ENCODE data around the gene ALK. TPM values are rescaled to one million over a fixed set of nuclear protein-coding genes. Genes with fewer than 3 reads are reported as not detected.

The ALK gene
- total and polyA plus RNA-seq, 12 donors = 0.09 to 1.8 (median 0.53) TPM; not detected in 1

DNA sequence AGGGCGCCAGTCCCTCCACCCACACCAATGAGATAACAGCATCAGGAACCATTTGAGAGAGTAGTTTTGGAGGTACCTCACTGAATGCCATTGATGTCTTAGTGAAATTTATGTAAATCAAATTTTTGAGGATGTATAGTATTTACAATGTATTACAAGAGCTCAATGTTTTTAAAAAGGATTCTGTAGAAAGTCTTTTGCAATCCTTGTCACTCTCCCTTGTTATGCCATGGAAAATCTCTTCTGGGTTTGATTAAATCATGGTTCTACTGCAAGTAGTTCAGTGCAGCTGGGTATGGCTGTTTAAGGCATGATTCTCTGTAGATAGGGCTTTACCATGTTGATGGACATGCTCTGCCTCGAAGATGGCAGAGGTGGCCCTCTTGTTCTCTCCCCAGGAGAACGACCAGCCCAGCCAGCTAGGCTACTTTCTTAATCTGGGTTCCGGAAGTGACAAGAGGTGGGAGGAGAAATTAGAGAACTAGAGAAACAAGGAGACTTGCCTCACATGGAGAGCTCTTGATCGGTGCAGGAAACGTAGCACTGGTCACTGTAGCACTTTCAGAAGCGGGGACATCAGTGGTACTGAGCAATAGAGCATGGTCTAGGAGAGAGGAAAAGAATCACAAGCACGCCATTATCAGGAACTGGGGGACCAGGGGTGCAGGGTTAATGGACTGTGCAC is 603.4 kb downstream of the ALK start:
- Histone ChIP-seq H3K4me1 (replicated peaks in 1 of 2) (no peaks in the 10 kb centered on the region), H3K36me3 (replicated peaks in 1 of 2) (no peaks in the 10 kb centered on the region), H3K9me3 (replicated peaks in 1 of 3) (no peaks in the 10 kb centered on the region), H3K27ac (no peak overlapping the region), H3K4me3 (no peak overlapping the region), H3K27me3 (no peaks in the 10 kb centered on the region)
- 70 to 79% (median 77%) methylated on average over 8 of the region's 8 CpGs for WGBS, 4 donors
- DNase-seq = peak in 1 of 7 donors; percentile 6
- intact Hi-C loops (cut with DNase I) = no loop called here
- TF ChIP-seq CTCF (IDR thresholded peaks at IDR 0.05) (no peak), POLR2A (IDR thresholded peaks at IDR 0.05) (no peak)

- Histone ChIP-seq H3K4me1 (replicated peaks in 1 of 2) (no peaks in the 10 kb centered on the region), H3K27me3 (no peaks in the 10 kb centered on the region), H3K4me3 (no peak overlapping the region), H3K36me3 (replicated peaks in 1 of 2) (no peaks in the 10 kb centered on the region), H3K9me3 (replicated peaks in 1 of 3) (no peaks in the 10 kb centered on the region), H3K27ac (no peak overlapping the region)
- TF ChIP-seq CTCF (IDR thresholded peaks at IDR 0.05) (peak in 2 of 6 experiments; percentile 17 to 23), POLR2A (IDR thresholded peaks at IDR 0.05) (no peak)
- intact Hi-C loops (cut with DNase I) = no loop called here
- peak in 2 of 7 donors; percentile 16 to 24 for DNase-seq
- 45 to 94% (median 64%) methylated on average over 2 to 3 of the region's 3 CpGs for WGBS, 4 donors
These were observed 604.3 kb downstream of the ALK start for GRCh38 chr2:29317077-29317517.

DNA sequence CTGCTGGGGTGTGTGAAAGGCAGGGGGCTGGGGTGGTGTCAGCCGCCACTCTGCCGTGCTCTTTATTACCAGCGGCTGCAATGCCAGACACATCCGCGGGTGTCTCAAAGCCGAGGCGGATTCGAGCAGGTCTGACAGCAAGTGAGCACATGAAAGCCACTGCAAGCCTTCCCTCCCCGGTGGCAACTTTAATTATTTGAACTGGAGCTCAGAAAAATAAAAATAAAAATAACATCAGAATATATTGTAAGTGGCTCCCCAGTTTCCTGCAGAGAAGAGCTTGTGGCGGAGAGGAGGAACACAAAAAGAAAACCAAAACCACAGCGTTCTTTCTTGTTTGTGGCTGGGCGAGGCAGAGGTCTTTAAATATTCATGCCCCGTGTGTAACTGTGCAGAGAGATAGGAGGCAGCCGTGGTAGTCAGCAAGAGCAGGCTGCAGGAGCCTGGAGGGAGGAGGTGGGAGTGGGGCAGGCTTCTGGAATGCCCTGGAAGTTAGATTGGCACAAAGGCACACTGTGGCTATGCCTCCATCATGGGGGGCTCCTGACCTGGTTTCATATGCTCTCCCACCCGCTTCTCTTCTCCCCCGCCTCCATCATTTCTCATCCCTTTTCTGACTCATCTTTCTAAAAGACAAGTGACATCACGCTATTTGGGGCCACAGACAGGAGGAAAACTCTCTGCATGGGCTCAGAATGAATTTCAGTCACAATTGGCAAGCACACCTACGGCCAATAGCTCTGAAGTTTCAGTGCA is 606.4 kb downstream of the ALK start:
- Histone ChIP-seq H3K4me3 (no peak overlapping the region), H3K27me3 (peaks cover 5% of the 10 kb centered on the region), H3K27ac (no peak overlapping the region), H3K4me1 (replicated peaks in 1 of 2) (no peaks in the 10 kb centered on the region), H3K9me3 (replicated peaks in 1 of 3) (no peaks in the 10 kb centered on the region), H3K36me3 (replicated peaks in 1 of 2) (no peaks in the 10 kb centered on the region)
- TF ChIP-seq POLR2A (IDR thresholded peaks at IDR 0.05) (no peak), CTCF (IDR thresholded peaks at IDR 0.05) (peak in 2 of 6 experiments; percentile 14 to 20)
- 51 to 55% (median 52%) methylated on average over 18 of the region's 18 CpGs for whole genome bisulfite sequencing, 4 donors
- intact Hi-C loops (cut with DNase I) = no loop called here
- peak in 3 of 7 donors; percentile 6 to 76 (median 20) for DNase-seq

DNA sequence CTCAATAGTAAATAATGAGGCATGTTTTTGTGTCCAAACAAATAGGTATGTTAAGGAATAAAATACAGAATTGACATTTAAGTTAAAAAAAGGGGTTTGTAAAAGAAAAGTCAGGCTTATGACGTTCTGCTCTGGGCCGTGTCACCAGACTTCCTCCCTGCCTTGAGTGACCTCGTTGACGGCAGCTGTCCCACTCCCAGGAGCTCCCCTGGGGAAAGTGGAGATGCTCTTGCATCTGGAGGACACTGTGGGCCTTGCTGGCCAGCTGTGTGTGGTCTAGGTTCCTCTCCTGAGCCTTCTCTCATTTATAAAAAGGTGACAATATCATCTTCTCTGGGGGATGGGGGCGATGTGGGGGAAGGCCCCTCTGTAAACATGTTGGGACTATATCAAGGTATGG is 609.9 kb downstream of the ALK start:
- no peaks in the 10 kb centered on the region for H3K9me3 ChIP-seq (replicated peaks in 1 of 3)
- TF ChIP-seq CTCF (IDR thresholded peaks at IDR 0.05) (no peak), POLR2A (IDR thresholded peaks at IDR 0.05) (no peak)
- H3K4me3 ChIP-seq = no peak overlapping the region
- H3K36me3 ChIP-seq (replicated peaks in 1 of 2) = no peaks in the 10 kb centered on the region
- intact Hi-C loops (cut with DNase I) = no loop called here
- H3K27ac ChIP-seq = no peak overlapping the region
- H3K4me1 ChIP-seq (replicated peaks in 1 of 2) = peaks cover 0 to 4% of the 10 kb centered on the region in 2 donors
- H3K27me3 ChIP-seq = peaks cover 5% of the 10 kb centered on the region
- no peak for DNase-seq
- 75 to 87% (median 78%) methylated on average over 5 of the region's 5 CpGs for WGBS, 4 donors
